ENCODE data around the gene CEP72.
"Not testable (repeated sequence)": the region's sequence is repeated elsewhere in the genome, so short reads cannot be mapped to it uniquely, and the experiment has no call there.

- not testable (repeated sequence) for TF ChIP-seq ZNF70 (CRISPR knock-in tag; IDR thresholded peaks at IDR 0.05); TCF4 (CRISPR knock-in tag; IDR thresholded peaks at IDR 0.05; ENCODE audit: borderline replicate concordance); ZC3H10 (CRISPR knock-in tag; IDR thresholded peaks at IDR 0.05); RARB (CRISPR knock-in tag; IDR thresholded peaks at IDR 0.05)
- TF ChIP-seq, protein P1, sequence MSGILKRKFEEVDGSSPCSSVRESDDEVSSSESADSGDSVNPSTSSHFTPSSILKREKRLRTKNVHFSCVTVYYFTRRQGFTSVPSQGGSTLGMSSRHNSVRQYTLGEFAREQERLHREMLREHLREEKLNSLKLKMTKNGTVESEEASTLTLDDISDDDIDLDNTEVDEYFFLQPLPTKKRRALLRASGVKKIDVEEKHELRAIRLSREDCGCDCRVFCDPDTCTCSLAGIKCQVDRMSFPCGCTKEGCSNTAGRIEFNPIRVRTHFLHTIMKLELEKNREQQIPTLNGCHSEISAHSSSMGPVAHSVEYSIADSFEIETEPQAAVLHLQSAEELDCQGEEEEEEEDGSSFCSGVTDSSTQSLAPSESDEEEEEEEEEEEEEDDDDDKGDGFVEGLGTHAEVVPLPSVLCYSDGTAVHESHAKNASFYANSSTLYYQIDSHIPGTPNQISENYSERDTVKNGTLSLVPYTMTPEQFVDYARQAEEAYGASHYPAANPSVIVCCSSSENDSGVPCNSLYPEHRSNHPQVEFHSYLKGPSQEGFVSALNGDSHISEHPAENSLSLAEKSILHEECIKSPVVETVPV (CRISPR knock-in tag; IDR thresholded peaks at IDR 0.05): not testable (repeated sequence)
- TF ChIP-seq, protein P2, sequence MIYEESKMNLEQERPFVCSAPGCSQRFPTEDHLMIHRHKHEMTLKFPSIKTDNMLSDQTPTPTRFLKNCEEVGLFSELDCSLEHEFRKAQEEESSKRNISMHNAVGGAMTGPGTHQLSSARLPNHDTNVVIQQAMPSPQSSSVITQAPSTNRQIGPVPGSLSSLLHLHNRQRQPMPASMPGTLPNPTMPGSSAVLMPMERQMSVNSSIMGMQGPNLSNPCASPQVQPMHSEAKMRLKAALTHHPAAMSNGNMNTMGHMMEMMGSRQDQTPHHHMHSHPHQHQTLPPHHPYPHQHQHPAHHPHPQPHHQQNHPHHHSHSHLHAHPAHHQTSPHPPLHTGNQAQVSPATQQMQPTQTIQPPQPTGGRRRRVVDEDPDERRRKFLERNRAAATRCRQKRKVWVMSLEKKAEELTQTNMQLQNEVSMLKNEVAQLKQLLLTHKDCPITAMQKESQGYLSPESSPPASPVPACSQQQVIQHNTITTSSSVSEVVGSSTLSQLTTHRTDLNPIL (CRISPR knock-in tag; IDR thresholded peaks at IDR 0.05; ENCODE audit: low read depth): not testable (repeated sequence)
Measured at GRCh38 chr5:682216-682615, 70.1 kb downstream of the CEP72 start.

Data from SK-N-SH treated with all-trans-retinoic acid at 6 μM for 48 hours (cell line).